ENCODE data around the gene LEMD2.

LEMD2 gene

GRCh38 chr6:33731751-33732282 lies 57.1 kb downstream of the LEMD2 start:
- Histone ChIP-seq H3K4me3 (no peak overlapping the region), H3K27ac (no peak overlapping the region)
- DNase-seq (ENCODE audit: low spot score), result no peak
- TF ChIP-seq CTCF (IDR thresholded peaks at IDR 0.05), result no peak

GRCh38 chr6:33731035-33731434 lies 57.9 kb downstream of the LEMD2 start:
- no peak overlapping the region for H3K27ac ChIP-seq
- no peak for TF ChIP-seq CTCF (IDR thresholded peaks at IDR 0.05)
- no peak for DNase-seq (ENCODE audit: low spot score)

GRCh38 chr6:33730611-33731010 lies 58.3 kb downstream of the LEMD2 start:
- TF ChIP-seq CTCF (IDR thresholded peaks at IDR 0.05), result no peak
- Histone ChIP-seq H3K27ac (no peak overlapping the region), H3K4me3 (no peak overlapping the region)
- no peak for DNase-seq (ENCODE audit: low spot score)

More at GRCh38 chr6:33731035-33731434, 57.9 kb downstream of the LEMD2 start:
- no peak overlapping the region for H3K4me3 ChIP-seq

GRCh38 chr6:33729059-33729458 lies 59.9 kb downstream of the LEMD2 start:
- Histone ChIP-seq H3K27ac (no peak overlapping the region), H3K4me3 (no peak overlapping the region)
- no peak for DNase-seq (ENCODE audit: low spot score)
- TF ChIP-seq CTCF (IDR thresholded peaks at IDR 0.05), result no peak

- no peak for DNase-seq (ENCODE audit: low spot score)
- no peak for TF ChIP-seq CTCF (IDR thresholded peaks at IDR 0.05)
- H3K27ac ChIP-seq, result no peak overlapping the region
Measured at GRCh38 chr6:33728438-33728837, 60.5 kb downstream of the LEMD2 start.

GRCh38 chr6:33727932-33728331 lies 61.0 kb downstream of the LEMD2 start:
- no peak for DNase-seq (ENCODE audit: low spot score)
- no peak overlapping the region for H3K27ac ChIP-seq
- no peak overlapping the region for H3K4me3 ChIP-seq
- no peak for TF ChIP-seq CTCF (IDR thresholded peaks at IDR 0.05)

More at GRCh38 chr6:33728438-33728837, 60.5 kb downstream of the LEMD2 start:
- no peak overlapping the region for H3K4me3 ChIP-seq

GRCh38 chr6:33727126-33727525 lies 61.8 kb downstream of the LEMD2 start:
- no peak overlapping the region for H3K27ac ChIP-seq
- TF ChIP-seq CTCF (IDR thresholded peaks at IDR 0.05), result no peak
- no peak overlapping the region for H3K4me3 ChIP-seq
- no peak for DNase-seq (ENCODE audit: low spot score)

Data from coronary artery (tissue), 2 donors.